A549 treated with AZD2906 at 1 μM for 4 hours (cell line): ENCODE data around the gene HNMT. TPM values are rescaled to one million over a fixed set of nuclear protein-coding genes. Genes with fewer than 3 reads are reported as not detected.

Experiments used
- total RNA-seq: library from RNA; stranded (reverse); fragments of 200-300 nt; extraction: Qiagen RNA extraction; gene quantifications from 5 replicates; pipeline ENCODE4 v1.2.3, GENCODE V29; 2022

Gene HNMT
- total RNA-seq = 0.35 to 1.9 TPM (median 0.51 TPM) in 5 replicates

DNA sequence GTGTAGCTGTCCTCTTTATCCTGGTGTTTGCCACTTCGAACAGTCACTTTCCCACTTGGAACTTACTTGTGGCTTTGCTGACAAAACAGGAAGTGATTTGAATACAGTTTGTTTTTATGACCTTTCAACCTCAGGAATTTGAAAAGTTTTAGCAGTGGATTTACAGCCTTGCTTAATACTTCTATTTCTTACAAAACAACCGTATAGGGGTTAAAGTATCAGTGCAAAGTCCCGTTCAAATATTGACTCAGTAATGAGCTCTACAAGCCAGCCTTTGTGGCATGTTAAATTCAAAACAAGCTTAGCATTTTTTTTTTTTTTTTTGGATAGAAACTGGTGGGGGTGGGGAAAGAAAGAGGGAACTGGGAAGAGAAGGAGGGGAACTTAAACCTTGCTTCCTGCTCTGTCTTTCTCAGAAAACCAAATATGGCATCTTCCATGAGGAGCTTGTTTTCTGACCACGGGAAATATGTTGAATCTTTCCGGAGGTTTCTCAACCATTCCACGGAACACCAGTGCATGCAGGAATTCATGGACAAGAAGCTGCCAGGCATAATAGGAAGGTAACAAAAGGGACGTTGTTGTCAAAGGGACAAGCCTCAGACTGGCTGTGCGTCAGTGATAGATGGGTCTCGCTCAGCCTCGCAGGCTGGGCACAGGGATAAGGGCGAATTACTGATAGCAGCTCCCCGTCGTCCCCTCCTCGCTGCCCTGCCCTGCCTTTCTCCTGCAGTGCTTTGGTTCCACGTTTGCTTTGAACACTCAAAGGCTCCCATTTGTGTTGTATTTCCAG lies at the start of gene HNMT:
TSS of gene HNMT (plus strand) at position 408 of the 793 bp plus-strand sequence. CDS start at position 427, 19 bp downstream.

